Activated naive CD4-positive, alpha-beta T cell treated with anti-CD3 and anti-CD28 coated beads, Interleukin-2, amount 10 ng/mL, durations not matched to agents 7 days and 5 days (primary cell): ENCODE measurements around the gene SIX1.

Experiments
- CTCF ChIA-PET: fragments of 350-600 bp; sonication (Branson Sonifier 250); formaldehyde crosslinking; loops from one replicate; lab custom pipeline; 2021; ENCODE audit warnings: antibody characterized with exemption; lab: Charles Lee
- DNase-seq: peaks from one replicate; pipeline ENCODE4 v3.0.0-alpha.2; 2020
- H3K27ac Mint-ChIP-seq: one replicate; pipeline ENCODE4 v1.8.0; 2021; ENCODE audit warnings: mild to moderate bottlenecking, moderate library complexity, mixed read lengths
- H3K27me3 Mint-ChIP-seq: one replicate; pipeline ENCODE4 v1.8.0; 2021; ENCODE audit warnings: mild to moderate bottlenecking, mixed read lengths
- H3K36me3 Mint-ChIP-seq: one replicate; pipeline ENCODE4 v1.8.0; 2021; ENCODE audit warnings: mixed read lengths
- H3K4me1 Mint-ChIP-seq: one replicate; pipeline ENCODE4 v1.8.0; 2021; ENCODE audit warnings: mixed read lengths
- H3K4me3 Mint-ChIP-seq: one replicate; pipeline ENCODE4 v1.8.0; 2021; ENCODE audit warnings: mild to moderate bottlenecking, moderate library complexity, mixed read lengths
- H3K9me3 Mint-ChIP-seq: one replicate; pipeline ENCODE4 v1.8.0; 2021; ENCODE audit warnings: mixed read lengths

Gene SIX1

DNA sequence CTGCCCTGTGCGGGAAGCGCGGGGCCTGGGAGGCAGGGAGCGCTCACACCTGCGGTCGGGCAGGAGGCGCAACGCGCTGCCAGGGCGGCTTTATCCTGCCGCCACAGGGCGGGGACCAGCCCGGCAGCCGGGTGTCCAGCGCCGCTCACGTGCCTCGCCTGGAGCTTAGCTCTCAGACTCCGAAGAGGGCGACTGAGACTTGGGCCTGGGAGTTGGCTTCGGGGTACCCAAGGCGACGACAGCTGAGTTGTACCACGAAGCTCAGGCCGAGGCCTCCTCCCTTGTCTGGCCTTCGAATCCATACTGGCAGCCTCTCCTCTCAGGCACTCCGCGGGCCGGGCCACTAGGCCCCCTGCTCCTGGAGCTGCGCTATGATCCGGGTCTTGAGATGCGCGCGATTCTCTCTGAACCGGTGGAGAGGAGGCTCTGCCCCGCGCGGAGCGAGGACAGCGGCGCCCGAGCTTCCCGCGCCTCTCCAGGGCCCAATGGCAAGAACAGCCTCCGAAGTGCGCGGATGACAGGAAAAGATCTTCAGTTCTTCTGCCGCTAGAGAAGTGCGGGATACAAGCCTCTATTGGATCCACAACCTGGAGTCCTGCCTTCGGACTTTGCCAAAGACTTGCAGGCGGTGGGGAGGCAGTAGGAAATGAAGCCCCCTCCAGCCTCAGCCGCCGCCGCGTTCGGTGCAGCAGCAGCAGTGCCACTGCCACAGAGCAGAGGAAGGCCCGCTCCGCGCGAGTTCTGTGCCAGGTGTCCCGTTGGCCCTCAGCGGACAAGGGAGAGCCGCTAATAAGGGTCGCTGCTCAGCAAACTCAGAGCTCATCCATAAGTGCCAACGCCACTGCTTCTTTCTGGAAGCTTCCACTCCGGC lies 6.8 kb downstream of the SIX1 start:
- CTCF ChIA-PET = interaction anchor here (1.7 to 1.8 kb wide), 2 partner anchors 606 to 609 kb away, joined by 3 to 6 read pairs; no protein-coding TSS in a partner anchor
- Mint-ChIP-seq H3K27me3 (peaks cover 99% of the 10 kb centered on the region), H3K4me3 (no peak overlapping the region), H3K36me3 (peaks cover 3% of the 10 kb centered on the region), H3K9me3 (no peaks in the 10 kb centered on the region), H3K27ac (peak overlapping the region; percentile 28), H3K4me1 (peaks cover 15% of the 10 kb centered on the region)
- no peak for DNase-seq

DNA sequence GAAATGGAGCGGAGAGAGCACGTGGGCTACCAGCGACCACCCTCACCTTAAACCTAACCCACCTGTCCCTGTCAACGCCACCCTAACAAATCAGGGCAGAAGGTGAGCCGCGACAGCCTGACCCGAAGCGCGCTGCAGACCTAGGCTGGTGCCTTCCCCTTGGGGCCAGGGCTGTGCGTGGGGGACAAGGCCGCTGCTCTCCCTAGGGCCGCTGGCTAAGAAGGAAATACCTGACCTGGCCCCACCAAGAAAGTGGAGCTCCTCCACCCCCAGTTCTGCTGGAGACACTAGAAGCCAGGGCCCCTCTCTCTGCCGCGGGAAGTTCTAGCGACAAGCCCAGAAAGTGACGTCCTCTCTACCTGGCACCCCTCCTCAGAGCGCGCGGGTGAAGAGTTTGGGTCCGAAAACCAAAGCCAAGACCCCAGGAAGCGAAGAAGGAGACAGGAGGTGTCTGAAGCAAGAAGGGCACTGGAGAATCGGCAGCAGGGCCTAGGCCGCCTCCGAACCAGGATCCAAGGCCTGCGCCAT lies 7.5 kb downstream of the SIX1 start:
- Mint-ChIP-seq H3K27me3 (peaks cover 99% of the 10 kb centered on the region), H3K4me3 (no peak overlapping the region)

DNA sequence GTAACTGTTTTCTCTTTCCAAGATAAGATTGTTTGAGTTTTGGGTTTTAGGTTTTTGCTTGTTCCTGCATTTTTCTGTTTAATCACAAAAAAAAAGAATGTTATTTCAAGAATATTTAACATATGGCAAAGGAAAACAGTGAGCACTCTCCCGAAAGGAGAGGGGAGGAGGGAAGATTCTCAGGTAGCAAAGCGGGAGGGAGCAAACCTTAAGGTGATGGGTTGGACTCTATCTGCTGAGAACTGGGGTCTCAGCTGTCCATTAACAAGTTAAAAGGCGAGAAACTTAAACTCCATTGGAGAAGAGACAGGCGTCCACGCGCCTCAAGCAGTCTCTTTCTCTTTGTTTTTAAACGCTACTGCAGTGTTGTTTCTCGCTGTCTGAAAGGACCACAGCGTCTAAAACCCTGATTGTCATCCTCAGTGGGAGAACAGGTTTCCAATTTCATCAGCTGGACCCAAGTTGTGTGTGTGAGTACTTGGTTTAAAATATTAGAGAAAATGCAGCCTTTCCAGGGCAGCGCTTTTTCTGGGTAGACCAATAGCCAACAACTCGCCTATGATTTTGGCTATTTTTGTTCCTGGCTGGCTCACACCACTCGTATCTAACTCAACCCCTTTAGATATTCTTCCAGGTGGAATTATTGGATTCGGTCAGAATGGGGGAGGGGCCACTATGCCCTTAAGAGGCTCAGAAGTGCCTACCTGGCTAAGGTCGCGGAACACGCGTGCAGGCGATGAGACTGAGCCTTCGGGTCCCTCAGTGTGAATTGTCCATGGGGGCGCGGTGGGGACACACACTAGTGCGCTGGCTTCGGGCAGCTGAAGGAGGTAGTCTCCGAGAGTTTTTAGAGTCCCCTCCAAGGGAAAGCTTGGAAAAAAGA lies 8.2 kb downstream of the SIX1 start:
- Mint-ChIP-seq H3K36me3 (no peaks in the 10 kb centered on the region), H3K4me1 (peaks cover 11% of the 10 kb centered on the region), H3K27ac (peak overlapping the region; percentile 46), H3K27me3 (peaks cover 97% of the 10 kb centered on the region), H3K9me3 (no peaks in the 10 kb centered on the region), H3K4me3 (no peak overlapping the region)
- no peak for DNase-seq
- CTCF ChIA-PET = interaction anchor here (1.1 to 1.2 kb wide), 2 partner anchors 16 to 613 kb away, joined by 3 read pairs; no protein-coding TSS in a partner anchor

More for the DNA sequence above, 7.5 kb downstream of the SIX1 start:
- H3K27ac Mint-ChIP-seq = peak overlapping the region; percentile 46
- peaks cover 10% of the 10 kb centered on the region for H3K4me1 Mint-ChIP-seq
- no peaks in the 10 kb centered on the region for H3K9me3 Mint-ChIP-seq
- CTCF ChIA-PET = no interaction called here
- no peaks in the 10 kb centered on the region for H3K36me3 Mint-ChIP-seq
- no peak for DNase-seq

DNA sequence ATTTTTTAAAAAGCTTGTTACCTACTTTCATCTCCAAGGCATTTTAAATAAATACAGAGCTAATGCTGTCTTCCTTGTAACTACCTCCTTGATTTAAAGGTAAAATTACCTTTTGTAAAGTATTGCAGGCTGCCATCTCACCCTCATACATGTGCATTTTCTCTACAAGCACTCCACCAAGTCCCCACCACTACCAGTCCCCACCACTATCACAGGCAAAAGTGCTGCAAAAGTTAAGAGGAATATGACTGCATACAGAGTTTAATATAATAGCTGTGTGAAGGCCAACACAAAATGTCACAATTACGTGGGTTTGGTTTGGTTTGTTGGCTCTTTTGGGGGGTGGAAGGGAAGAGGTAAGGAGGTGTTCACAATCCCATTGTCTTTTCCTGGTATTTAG lies 9.6 kb downstream of the SIX1 start:
- no peak for DNase-seq
- H3K9me3 Mint-ChIP-seq = no peaks in the 10 kb centered on the region
- H3K27ac Mint-ChIP-seq = no peak overlapping the region
- H3K27me3 Mint-ChIP-seq = peaks cover 95% of the 10 kb centered on the region
- H3K4me1 Mint-ChIP-seq = peaks cover 9% of the 10 kb centered on the region
- no peaks in the 10 kb centered on the region for H3K36me3 Mint-ChIP-seq
- H3K4me3 Mint-ChIP-seq = no peak overlapping the region
- CTCF ChIA-PET = interaction anchor here (1.2 kb wide), 1 partner anchor 614 kb away, joined by 3 read pairs; no protein-coding TSS in a partner anchor

DNA sequence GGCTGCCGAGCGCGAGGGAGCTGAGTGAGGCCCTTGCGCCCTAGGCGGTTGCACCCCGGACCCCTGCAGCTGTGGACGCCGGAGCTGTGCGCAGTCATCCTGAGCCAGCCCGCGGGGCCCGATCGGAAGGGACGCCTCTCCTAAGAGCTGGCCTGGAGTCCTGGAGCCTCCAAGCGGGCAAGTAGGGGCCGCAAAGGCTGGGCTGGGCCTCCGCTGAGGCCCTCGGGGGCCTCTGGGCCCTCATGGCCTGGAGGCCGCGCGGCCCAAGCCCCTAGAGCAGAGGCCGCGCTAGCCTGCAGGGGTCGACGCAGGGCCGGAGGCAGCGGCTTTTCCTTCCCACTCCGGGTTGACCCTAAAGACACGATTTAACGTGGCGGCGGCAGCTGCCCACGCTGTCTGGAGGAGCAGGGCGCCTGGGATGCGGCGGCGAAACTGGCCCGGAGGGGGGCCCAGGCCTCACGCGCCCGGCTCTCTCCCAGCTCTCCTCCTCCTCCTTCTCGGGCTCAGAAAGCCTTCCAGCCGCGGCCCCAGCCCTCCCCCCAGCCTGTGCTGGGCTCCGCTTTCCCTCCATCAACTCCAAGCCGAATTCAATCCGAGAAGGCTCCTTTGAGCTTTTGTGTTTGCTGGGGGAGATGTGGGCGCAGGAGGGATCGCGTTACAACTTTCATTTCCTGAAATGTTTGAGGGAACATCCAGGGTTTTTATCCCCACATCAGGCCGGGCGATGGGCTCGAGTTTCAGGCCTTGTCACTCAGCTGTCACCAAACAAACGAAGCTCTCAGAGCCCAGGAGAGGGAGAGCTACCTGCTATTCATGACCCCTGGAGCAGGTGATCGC lies 11.6 kb downstream of the SIX1 start:
- CTCF ChIA-PET = interaction anchor here (2.4 kb wide), 1 partner anchor 13 kb away, joined by 6 read pairs; no protein-coding TSS in a partner anchor
- Mint-ChIP-seq H3K27ac (no peak overlapping the region), H3K4me3 (no peak overlapping the region), H3K27me3 (peaks cover 82% of the 10 kb centered on the region), H3K9me3 (no peaks in the 10 kb centered on the region), H3K36me3 (no peaks in the 10 kb centered on the region), H3K4me1 (peaks cover 15% of the 10 kb centered on the region)
- no peak for DNase-seq

DNA sequence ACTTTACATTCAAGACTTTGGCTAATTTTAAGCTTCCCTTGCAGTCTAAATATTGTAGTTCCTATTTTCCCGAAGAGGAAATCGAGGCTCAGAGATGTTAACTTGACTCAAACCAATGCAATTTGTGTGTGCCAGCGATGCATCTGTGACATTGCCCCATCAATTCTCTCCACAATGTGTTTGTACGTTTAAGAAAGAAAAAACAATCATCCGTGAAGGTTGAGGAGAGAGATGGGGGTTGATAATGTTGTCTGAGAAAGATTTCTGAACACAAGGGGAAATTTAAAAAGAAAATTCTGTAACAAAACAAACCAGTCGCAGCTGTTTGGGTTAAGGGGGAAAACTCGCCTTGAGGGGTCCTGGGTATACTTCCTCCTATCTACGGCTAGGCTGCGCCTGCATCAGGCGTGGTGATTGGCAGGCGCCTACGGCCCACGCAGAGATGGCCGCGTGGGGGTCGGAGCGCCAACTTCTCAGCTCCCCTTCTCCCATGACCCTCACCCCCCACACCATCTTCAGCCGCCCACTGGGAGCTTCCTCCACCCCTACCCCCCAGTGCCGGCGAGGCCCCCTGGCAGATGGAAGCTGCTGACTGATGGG lies 12.3 kb downstream of the SIX1 start:
- H3K4me3 Mint-ChIP-seq = no peak overlapping the region
- H3K27me3 Mint-ChIP-seq = peaks cover 78% of the 10 kb centered on the region
- no peaks in the 10 kb centered on the region for H3K9me3 Mint-ChIP-seq
- no peak overlapping the region for H3K27ac Mint-ChIP-seq
- CTCF ChIA-PET = interaction anchor here (0.5 to 2.4 kb wide), 2 partner anchors 12 to 396 kb away, joined by 3 to 6 read pairs; no protein-coding TSS in a partner anchor
- no peaks in the 10 kb centered on the region for H3K36me3 Mint-ChIP-seq
- DNase-seq = no peak
- peaks cover 20% of the 10 kb centered on the region for H3K4me1 Mint-ChIP-seq

DNA sequence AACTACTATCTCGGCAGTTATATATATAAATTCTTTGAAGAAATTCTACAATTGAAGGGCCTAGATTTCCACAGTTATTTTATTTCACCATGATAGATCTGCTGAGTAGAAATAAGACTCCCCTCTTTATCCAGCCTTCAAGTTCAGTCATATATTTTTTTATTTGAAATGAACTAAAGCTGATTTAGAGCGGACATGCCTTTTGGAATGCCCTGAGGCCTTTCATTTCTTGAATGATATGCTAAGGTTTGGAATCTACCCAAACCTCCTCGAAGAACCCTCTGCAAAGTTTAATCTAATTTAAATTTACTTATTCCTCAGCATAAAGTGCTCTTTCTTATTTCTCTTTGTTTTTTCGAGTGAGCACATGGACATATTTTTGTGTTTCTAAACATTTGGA lies 15.1 kb downstream of the SIX1 start:
- Mint-ChIP-seq H3K4me1 (peaks cover 20% of the 10 kb centered on the region), H3K36me3 (no peaks in the 10 kb centered on the region), H3K4me3 (no peak overlapping the region), H3K9me3 (no peaks in the 10 kb centered on the region), H3K27ac (no peak overlapping the region), H3K27me3 (peaks cover 57% of the 10 kb centered on the region)
- DNase-seq = no peak
- CTCF ChIA-PET = no interaction called here

DNA sequence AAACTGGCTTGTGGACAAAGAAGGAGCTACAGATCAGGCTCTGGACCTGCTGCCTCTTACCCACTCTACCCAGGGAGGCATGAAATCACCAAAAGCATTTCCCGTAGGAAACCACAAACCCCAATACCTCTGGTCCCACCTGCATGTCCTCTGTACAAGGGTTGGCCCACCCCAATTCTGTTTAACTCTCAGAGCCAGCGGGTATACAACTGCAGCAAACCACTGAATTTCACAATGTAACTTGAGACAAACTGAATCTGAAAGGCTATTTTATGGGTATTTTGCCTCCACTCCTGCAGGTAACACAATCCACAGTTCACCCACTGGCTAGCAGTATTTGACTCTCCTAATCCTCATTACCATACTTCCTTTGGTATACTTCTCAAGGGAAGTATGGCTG lies 16.5 kb downstream of the SIX1 start:
- Mint-ChIP-seq H3K9me3 (no peaks in the 10 kb centered on the region), H3K27ac (no peak overlapping the region), H3K4me1 (peaks cover 15% of the 10 kb centered on the region), H3K4me3 (no peak overlapping the region), H3K36me3 (no peaks in the 10 kb centered on the region), H3K27me3 (peaks cover 48% of the 10 kb centered on the region)
- DNase-seq = no peak
- CTCF ChIA-PET = interaction anchor here (1.0 to 1.1 kb wide), 2 partner anchors 32 to 621 kb away, joined by 3 to 4 read pairs; no protein-coding TSS in a partner anchor

DNA sequence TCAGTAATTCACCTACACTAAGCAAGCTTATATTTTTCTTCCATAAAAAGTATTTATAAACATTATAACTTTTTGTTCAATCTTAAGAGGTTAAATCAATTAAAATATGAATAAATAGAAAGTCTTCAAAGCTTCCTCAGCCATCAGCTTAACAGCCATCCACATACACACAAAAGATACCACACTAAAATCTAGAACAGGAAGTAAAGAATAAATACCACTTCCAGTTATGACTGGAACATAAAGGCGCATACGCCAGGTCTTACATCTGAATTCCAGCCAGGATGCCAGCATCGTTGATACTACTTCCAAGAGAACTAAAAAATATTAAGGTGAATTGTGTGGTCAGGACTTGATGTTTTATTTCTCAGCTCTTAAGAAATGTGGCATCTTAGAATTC lies 17.0 kb downstream of the SIX1 start:
- no peaks in the 10 kb centered on the region for H3K36me3 Mint-ChIP-seq
- CTCF ChIA-PET = interaction anchor here (0.7 to 1.4 kb wide), 4 partner anchors 32 to 622 kb away, joined by 3 to 5 read pairs (median 4); no protein-coding TSS in a partner anchor
- no peak for DNase-seq
- H3K27ac Mint-ChIP-seq = no peak overlapping the region
- peaks cover 43% of the 10 kb centered on the region for H3K27me3 Mint-ChIP-seq
- H3K9me3 Mint-ChIP-seq = no peaks in the 10 kb centered on the region
- peaks cover 15% of the 10 kb centered on the region for H3K4me1 Mint-ChIP-seq
- no peak overlapping the region for H3K4me3 Mint-ChIP-seq

DNA sequence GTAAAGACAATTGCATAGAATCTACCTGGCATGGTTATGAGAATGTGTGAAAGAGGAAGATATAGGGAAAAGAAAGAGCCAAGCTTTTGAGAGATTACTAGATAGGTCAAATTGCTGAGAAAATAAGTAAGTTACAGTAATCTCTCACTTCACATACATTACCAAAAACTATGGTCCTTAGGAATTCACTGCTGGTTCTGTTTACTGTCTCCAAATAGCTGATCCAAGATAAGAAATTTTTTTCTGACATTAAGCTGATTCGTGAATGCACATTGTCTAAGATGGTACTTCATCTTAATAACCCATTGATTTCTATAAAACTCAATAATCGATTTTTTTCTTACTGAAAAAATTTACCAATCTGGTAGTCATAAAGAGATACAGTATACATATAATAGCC lies 17.4 kb downstream of the SIX1 start:
- Mint-ChIP-seq H3K36me3 (no peaks in the 10 kb centered on the region), H3K27ac (no peak overlapping the region), H3K4me3 (no peak overlapping the region), H3K27me3 (peaks cover 39% of the 10 kb centered on the region), H3K4me1 (peaks cover 13% of the 10 kb centered on the region), H3K9me3 (no peaks in the 10 kb centered on the region)
- CTCF ChIA-PET = interaction anchor here (0.7 to 1.4 kb wide), 4 partner anchors 33 to 622 kb away, joined by 3 to 5 read pairs (median 4); no protein-coding TSS in a partner anchor
- no peak for DNase-seq

DNA sequence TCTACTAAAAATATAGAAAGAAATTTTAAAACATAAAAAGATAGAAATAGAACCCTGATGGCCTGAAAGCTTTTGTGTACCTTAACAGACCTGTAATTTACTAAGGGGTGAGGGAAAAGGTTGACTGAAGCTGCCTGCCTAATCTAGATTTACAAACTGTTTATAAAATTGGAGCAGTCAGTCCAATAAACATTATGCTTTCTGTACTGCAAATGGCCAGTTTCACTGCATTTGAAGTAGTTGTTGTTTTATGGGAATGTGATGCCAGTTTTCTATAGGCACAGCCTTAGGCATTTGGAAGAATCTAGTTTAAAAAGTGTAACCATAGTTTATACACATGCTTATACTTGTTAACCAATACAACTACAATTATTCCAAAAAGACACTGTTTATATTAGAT lies 19.1 kb downstream of the SIX1 start:
- Mint-ChIP-seq H3K27ac (no peak overlapping the region), H3K27me3 (peaks cover 26% of the 10 kb centered on the region), H3K4me1 (peaks cover 12% of the 10 kb centered on the region), H3K36me3 (no peaks in the 10 kb centered on the region), H3K4me3 (no peak overlapping the region), H3K9me3 (no peaks in the 10 kb centered on the region)
- no peak for DNase-seq
- CTCF ChIA-PET = no interaction called here

DNA sequence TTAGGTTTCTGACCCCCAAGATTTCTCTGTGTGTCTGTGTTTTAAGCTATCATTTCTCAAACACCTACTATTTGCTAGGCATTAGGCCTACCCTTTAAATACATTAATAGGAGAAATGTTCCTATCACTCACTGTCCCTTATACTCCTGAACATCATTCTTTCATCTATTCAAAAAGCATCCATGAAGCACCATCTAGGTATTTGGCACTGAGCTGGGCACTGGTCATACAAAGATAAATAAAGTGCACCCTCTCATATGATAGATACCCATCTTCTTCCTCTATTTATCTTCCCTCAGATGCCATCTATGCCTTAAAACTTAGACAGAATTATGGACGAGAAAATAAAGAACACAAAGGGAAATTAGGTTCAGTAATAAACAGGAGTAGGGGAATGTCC lies 20.4 kb downstream of the SIX1 start:
- no peak overlapping the region for H3K4me3 Mint-ChIP-seq
- peaks cover 25% of the 10 kb centered on the region for H3K27me3 Mint-ChIP-seq
- CTCF ChIA-PET = interaction anchor here (1.0 kb wide), 1 partner anchor 624 kb away, joined by 4 read pairs; no protein-coding TSS in a partner anchor
- no peak overlapping the region for H3K27ac Mint-ChIP-seq
- H3K4me1 Mint-ChIP-seq = peaks cover 12% of the 10 kb centered on the region
- DNase-seq = no peak
- H3K36me3 Mint-ChIP-seq = no peaks in the 10 kb centered on the region
- no peaks in the 10 kb centered on the region for H3K9me3 Mint-ChIP-seq

DNA sequence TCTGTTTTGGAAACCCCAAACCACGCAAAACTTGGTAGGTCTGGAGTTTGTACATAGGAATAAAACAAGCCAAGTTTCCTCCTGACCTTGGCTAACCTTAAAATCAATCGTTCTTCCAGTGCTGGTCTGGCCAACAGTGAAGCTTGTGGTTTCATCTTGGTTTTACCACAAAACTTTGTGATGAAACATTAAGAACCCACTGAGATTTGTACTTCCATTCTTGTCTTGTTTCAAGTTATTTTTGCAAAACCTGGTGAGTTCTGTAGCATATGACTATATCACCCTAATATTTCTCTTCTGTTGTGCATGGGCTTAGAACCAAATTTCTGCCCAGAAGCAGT lies 26.4 kb downstream of the SIX1 start:
- H3K4me3 Mint-ChIP-seq = no peak overlapping the region
- peaks cover 21% of the 10 kb centered on the region for H3K27me3 Mint-ChIP-seq
- CTCF ChIA-PET = interaction anchor here (0.9 to 2.8 kb wide), 3 partner anchors 42 to 630 kb away, joined by 3 to 12 read pairs (median 4); no protein-coding TSS in a partner anchor

More for the DNA sequence above, 26.4 kb downstream of the SIX1 start:
- Mint-ChIP-seq H3K36me3 (no peaks in the 10 kb centered on the region), H3K4me1 (no peaks in the 10 kb centered on the region), H3K27ac (no peak overlapping the region), H3K9me3 (no peaks in the 10 kb centered on the region)
- no peak for DNase-seq
